Muscle of back (tissue), 11 donors: ENCODE data around the gene KIZ. TPM values are rescaled to one million over a fixed set of nuclear protein-coding genes. Genes with fewer than 3 reads are reported as not detected.
"Not testable (repeated sequence)": the region's sequence is repeated elsewhere in the genome, so short reads cannot be mapped to it uniquely, and the experiment has no call there.

ENCODE experiments used
- DNase-seq, 3 donors: peaks; one replicate each; pipeline versions ENCODE4 v3.0.0 to v3.0.0-alpha.2; 2013
- polyA plus RNA-seq, 10 donors: library from polyadenylated mRNA; unstranded; fragments of 120-200 nt; gene quantifications; one replicate each; pipeline ENCODE4 v1.2.1, GENCODE V29; 2013; ENCODE audit not compliant: insufficient read length in 10 of 10

The KIZ gene
- polyA plus RNA-seq, 10 donors: 13.1 to 19.8 (median 15.9) TPM

DNA sequence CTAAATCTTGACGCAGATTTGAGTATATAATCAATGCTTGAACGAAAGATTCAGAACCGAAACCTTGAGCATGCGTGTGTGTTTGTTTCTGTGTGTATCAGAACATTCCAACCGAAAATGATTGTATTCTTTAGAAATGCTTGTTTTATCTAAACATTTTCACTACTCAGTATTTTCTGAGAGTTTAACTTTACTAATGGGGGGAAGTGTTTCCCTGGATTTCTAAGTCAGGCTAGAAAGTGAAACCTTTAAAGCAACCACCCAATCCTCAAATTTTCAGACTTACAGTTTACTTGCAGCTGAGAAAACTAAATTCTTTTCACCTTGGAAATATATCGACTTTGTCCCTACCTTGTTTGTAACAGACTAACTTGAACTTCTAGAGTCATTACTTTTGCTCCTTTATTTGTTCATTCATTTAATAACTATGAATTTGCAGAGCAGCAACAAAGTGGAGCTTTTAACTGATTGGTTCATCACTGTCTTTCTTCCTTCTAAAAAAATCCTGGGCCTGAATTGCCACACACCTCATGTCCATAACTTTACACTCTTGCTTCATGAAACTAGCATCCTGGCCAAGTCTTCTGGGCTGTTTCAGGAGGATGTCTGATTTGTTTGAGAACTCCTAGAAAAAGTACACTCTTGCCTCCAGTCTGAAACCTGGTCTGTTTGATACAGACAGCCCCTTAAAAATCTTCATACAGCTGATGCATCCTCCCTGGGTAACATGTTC lies 99.5 kb downstream of the KIZ start:
- no peak for DNase-seq

DNA sequence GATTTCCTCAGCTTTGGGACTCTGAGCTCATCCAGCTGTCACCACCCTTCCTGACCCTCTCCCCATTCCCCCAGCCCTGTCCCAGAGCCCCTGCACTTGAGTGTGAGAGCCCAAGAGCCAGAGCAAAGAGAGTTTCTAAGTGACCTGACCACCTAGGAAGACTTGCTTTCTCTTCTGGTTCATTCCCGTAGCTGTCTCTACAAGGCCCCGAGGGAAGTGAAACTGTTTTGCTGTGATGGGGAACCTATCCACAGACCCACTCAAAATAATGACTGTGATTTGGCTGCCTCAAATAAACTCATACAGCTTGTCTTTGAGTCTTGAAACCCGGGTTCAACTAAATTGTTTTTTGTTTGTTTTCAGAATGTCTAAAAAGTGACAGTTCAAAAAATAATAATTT lies 102.6 kb downstream of the KIZ start:
- no peak for DNase-seq

DNA sequence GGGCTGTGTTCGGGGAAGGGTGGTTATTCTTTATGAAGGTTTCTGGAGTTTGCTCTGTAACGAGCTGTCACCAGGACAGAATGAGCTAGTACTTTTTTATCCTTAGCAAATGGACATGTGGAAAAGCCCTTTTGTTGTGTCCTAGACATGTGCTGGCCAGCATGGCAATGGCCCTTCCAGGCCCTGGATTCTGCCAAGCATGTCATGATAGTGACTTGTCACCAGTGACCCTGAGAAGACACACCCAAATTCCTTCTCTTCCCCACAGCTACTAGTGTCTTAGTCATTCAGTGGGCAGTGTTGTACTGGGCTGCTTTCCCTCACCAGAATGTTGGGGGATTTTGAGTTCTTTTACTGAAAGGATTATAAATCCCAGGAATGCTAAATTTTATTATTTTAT lies 103.3 kb downstream of the KIZ start:
- no peak for DNase-seq

DNA sequence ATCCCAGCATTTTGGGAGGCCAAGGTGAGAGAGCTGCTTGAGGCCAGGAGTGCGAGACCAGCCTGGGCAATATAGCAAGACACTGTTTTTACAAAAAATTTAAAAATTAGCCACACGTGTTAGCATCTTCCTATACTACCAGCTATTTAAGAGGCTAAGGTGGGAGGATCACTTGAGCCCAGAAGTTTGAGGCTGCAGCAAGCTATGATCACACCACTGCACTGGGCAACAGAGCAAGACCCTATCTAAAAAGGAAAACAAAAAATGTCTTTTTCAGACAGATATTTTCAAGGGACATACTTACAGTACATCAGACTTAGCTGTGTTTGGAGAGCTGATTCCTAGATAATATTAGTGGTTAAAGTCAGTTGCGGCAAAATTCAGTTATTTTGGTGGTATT lies 104.3 kb downstream of the KIZ start:
- DNase-seq: no peak

DNA sequence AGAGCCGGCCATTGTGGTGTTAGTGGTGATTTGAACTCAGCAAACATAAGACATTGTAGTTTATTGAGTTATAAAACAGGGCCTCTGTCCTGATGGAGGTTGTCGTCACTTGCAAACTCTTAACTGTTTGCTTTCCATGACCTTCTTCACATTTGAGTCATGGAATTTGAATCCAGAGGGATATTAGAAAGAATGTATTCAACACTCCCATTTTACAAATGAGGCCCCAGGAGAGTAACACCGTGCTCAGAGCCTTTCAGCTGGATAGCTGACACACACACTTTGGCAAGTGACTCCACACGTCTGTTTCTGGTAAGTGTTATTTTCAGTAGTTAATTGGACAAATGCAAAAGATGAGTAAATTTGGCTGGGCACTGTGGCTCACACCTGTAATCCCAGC lies 104.8 kb downstream of the KIZ start:
- DNase-seq: no peak

DNA sequence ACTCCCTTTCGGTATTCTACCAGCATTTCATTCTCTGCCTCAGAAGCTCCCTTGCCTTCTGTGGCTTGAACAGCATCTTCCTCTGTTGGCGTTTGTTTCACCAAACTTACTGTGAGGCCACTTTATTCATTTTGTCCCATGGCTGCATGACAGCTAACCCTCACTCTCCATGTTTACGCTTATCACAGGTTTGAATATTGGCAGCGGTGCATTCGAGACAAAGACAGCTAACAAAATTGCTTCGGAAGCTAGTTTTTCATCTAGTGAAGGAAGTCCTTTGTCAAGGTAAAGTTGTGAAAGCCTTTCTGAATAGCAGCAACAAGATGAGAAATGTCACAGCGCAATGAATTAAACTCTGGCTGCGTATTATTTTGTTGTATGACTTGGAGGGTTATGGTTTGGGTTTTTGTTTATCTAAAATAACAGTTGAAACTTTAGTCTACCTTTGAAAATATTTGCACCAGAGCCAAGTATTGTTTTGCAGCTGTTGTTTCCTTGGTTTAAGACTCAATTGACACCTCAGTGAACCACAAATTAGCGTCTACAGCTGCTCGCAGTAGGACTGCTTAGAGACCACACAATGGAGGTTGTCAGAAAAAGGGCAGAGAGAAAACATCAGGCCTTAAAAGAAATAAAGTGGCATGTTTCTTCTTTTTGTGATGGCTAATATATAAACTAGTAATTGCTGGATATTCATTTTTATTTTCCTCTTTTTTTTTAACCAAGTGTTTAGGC lies 106.8 kb downstream of the KIZ start:
- DNase-seq: no peak

DNA sequence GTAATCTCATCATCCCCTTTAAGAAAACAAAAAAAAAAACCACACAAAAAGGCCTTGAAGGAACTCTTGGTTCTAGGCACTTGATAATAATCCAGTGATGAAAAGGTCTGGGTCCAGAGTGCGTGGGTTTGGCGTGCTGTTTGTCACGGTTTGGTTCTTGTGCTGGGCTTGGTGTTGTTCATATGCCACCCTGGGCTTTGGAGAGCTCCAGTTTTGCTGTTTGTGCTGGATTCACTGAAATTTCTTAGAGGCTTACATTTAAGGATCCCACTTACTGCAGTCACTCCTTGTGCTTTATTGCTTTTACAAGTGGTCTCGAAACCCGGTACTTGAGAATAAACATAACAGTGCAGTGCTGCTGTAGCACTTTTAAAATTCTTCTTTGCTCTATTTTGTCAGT lies 108.4 kb downstream of the KIZ start:
- DNase-seq: no peak

DNA sequence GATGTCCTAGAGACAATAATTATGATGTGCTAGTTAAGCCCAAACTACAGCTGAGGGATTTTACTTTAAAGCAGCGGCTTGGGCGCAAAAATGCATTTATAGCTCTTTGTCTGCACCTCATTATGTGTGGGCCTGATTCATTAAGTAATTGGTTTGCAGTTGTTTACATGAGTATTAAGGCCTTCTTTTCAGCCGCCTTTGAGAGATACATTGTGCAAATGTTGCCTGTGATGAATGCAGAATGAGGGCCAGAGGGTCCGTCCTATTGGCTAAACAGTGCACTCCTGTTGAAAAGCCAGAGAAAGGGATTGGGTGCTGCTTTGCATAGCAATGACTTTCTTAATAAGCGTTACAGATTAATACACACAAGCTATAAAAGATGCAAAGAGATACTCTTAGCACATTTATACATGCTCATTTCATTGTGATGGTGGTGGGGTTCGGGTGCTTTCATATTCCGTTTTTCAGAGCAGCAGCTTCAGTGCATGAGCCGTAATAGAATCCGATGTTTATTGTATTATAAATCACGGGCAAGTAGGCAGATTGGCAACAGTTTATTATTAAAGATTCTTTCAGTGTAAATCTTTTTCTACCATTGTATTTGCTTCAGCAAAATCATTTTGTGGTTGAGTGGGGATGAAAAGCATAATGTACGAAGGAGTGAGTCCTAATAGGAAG lies 109.1 kb downstream of the KIZ start:
- DNase-seq: no peak

DNA sequence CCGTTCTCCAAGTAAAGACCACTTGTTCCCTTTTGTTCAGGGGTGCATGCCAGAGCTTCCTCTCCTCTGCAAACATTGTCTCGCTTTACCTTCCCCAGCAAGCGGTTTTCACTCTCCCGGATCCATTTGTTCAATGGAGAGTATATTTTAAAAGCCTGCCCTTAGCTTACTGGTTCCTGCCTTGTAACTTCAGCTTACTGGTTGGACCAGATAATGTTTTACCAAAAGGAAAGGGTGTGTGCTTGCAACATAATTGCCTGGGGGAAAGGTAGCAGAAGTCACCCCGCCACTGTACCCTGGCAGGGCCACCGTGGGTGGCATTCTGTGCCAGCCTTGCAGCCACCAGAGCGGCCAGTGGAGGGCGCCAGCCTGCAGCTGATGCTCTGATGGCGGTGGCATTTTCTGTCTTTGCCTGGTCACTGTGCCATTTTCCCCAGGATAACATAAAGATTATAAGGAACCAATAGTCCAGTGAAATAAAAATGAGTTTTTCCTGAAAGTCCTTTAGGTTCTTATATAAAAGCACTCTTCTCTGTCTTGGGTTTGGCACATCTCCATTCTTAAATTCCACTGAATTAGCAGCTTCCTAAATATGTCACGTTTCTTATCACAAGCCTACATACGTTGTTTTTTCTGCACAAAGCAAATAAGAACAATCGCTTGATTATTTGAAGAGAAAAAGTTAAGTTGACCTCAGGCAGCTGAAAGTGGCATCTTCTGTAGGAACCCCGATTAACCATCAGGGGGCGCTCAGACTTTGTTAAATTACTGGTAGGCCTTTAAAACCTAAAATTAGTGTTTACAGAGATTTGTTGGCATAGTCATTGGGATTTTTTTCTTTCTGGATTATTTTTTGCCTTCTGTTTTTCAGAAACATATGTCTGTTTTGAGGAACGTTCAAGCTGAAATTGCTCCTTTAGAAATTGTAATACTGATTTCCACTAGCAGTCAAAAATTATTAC lies 109.9 kb downstream of the KIZ start:
- peak; percentile 41 to 65 (median 49) for DNase-seq

DNA sequence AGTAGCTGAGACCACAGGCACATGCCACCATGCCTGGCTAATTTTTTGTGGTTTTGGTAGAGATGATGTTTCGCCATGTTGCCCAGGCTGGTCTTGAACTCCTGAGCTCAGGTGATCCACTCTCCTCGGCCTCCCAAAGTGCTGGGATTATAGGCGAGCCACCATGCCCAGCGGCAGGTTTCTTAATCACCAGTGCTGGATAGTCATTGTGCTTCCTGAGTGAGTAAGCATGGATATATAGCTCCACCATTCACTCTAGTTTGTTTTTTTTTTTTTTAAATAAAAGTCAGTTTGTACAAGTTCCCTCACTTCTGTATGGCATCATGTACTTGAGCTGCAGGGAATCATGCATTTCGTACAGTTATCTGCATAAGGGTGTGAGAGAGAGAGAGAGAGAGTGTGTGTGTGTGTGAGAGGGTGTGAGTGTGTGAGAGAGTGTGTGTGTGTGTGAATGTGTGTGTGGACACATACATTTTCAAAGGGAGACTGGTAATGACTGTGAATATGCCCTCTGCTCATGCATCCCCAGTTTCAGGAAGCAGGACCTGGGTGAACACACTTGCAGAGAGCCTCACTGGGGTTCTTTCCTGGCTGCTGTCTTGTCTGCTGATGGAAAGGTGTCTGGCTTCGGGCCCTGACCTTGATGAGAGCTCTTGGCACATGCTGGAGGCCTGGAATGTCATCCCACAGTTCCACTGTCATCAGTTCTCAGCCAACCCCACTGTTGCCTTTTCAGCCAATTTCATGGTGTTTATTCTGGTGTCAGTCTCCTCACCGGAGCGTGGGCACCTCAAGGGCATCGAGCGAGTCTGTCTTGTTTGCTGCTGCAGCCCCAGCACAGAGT lies 112.3 kb downstream of the KIZ start:
- no peak for DNase-seq

DNA sequence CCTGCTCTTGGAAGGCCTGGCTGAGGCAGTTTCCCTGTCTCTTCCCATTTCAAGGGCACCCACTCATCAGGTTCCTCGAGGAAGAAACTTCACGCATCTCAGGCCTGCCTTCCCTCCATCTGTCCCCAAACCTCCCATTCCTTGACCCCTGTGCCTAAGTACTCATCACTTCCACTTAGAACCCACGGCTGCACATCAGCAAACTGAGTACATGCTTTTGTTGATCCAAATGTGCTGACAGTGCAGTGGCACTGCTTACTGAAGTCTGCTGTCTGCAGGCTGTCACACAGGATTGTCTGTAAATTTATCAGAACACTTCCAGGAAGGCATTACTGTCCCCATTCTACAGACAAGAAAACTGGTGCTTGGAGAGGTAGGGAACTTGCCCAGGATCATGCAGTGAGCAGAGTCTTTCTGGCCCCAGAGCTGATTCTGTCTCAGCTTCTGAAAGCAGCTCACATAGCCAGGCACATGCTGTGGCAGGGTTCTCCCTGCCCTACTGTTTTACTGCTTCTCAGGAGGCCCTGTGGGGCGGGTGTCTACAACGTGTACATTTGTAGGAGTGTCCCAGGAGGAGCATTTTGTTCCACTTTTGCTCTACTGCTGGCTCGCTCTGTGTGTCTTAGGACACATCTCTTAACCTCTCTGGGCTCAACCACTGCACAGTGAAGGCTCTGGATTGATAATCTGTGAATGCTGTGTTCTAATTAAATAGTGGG lies 113.1 kb downstream of the KIZ start:
- no peak for DNase-seq

DNA sequence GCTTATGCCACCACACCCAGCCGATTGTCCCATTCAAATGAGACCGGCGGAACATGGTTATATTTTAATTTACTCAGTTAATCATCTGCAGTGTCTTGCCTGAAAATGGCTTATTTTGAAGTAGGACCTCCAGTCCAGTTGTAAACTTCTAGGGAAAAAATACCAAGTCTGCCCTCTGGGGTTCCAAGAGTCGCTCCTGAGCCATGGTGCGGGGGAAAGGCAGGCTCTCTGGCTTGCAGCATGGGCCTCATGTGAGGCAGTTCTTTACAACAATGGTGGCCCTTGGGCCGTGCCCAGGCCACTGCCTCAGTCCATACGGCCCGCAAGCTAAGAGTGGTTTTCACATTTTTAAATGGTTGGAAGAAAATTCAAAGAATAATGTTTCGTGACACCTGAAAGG lies 114.5 kb downstream of the KIZ start:
- no peak for DNase-seq

DNA sequence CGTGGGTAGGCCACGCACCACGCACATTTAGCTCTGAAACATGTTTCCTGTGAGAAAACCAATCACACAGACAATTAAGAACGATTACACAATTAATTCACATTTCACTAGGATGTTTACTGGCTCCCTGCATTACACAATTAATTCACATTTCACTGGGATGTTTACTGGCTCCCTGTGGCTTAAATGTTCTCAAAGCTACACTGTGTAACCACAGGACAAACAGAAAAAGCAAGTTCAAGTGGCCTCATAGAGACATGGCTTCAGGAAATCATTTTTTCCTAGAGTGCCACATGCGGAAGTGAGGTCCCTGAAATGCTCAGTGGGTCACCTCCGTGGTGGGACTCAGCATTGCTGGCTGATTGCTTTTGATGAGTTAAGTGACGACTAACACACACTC lies 115.5 kb downstream of the KIZ start:
- DNase-seq: no peak

DNA sequence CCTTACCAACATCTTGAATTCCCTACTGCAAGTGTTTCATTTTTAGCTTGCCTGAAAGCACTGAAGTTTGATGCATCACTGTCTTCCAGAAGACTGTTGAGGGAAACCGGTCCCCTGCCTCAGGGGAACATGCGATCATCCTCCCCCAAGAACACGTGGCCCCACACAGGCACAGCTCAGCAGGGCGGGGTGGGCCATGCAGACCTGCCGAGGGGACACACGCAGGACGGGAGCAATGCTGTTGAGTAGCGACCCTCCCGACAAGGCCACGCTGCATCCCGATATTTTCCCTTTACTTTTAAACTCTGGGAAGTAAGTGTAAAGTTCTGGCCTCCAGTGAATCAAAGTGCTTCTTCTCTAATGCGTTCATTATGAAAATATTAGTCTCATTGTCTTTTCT lies 117.9 kb downstream of the KIZ start:
- no peak for DNase-seq

DNA sequence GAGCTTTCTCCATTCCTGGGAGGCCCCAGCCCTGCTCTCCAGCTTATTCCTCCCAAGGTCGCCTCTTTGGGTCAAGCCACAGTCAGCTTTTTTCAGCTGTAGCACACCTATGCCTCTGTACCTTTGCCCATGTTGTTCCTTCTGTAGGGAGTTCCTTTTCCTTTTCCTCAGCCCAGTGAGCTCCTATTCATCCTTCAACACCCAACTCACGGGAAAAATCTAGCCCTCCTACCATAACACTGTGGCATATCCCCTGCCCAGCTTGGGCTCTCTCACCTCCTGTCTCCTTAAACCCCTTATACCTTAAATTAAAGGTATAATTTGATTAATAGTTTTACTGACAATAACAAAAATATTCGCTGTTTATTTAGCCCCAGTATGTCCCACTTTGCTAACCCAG lies 118.9 kb downstream of the KIZ start:
- no peak for DNase-seq

DNA sequence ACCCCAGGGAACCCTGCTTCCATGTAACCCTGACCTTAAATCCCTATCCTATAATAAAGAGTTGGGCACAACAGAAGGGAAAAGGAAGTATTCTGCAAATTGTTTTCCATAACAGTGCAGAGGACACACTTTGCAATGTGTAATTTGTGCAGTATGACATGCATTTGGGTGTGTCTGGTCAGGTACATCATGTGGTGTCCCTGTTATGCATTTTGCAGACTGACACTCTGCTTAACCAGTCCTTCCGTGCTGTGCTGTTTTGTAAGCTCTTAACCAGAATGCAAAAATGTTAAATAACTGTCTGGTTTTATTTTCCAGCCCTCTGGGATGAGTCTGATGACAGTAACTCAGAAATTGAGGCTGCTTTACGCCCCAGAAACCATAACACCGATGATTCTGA lies 120.3 kb downstream of the KIZ start:
- no peak for DNase-seq

DNA sequence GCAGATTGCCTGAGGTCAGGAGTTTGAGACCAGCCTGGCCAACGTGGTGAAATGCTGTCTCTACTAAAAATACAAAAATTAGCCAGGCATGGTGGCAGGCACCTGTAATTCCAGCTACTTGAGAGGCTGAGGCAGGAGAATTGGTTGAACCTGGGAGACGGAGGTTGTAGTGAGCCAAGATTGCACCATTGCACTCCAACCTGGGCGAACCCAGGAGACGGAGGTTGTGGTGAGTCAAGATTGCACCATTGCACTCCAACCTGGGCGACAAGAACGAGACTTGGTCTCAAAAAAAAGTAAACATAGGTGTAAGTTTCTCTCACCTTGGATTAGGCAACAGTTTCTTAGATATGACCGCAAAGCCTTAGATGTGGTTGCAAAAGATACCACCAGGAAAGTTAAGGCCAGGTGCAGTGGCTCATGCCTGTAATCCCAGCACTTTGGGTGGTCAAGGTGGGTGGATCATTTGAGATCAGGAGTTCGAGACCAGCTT lies 121.8 kb downstream of the KIZ start:
- not testable (repeated sequence) for DNase-seq

DNA sequence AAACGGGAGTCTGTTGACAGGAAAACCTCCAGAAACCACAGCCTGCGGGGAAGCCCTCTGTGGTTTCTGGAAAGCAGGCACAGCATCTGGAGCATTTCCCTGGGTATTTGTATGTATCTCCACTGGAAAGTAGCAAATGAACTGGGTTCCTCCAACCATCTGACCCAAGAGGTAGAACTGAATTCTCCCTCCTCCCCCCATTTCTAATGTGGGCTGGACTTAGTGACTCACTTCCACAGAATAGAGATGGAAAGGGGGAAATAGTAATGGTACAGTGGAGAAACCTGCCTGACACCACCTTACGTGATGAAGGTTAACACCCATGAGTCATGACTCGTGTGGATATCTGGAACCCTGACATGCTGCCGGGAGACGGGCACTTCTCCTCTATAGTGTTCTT lies 125.4 kb downstream of the KIZ start:
- DNase-seq: no peak

DNA sequence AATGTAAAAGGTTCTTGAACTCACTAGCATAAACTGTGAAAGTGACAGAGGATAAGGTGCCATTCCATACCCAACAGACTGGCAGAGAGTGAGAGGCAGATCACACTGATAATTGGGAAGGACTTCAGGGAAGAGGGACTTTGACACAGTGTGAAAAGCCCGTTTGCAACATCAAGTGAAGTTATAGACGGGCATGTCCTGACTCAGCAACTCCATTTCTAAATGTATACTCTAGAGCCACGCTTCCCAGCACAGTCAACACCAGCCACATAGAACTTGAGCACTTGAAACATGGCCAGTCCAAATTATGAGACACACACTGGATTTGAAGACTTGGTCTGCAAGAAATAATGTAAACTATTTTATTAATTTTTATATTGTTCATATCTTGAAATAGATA lies 131.3 kb downstream of the KIZ start:
- DNase-seq: no peak

DNA sequence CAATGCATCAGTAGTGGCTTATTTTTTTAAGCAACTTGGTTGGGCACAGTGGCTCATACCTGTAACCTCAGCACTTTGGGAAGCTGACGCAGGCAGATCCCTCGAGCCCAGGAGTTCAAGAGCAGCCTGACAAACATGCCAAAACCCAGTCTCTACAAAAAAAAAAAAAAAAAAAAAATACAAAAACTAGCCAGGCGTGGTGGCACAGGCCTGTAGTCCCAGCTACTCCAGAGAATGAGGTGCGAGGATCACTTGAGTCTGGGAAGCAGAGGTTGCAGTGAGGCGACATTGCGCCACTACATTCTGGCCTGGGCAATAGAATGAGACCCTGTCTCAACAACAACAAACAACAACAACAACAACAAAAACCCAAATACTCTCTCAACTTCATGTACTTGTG lies 132.5 kb downstream of the KIZ start:
- no peak for DNase-seq
